ENCODE data around the gene SLC44A2. TPM values are rescaled to one million over a fixed set of nuclear protein-coding genes. Genes with fewer than 3 reads are reported as not detected.
A peak's percentile ranks its signal among the peaks of the same experiment; 100 is the strongest.

SLC44A2 gene
- polyA plus RNA-seq, 1 donor from 2014 or later = 332 TPM

GRCh38 chr19:10634963-10635362 is 9.6 kb downstream of the SLC44A2 start:
- H3K4me1 Mint-ChIP-seq = peaks cover 5 to 12% (median 11%) of the 10 kb centered on the region in 3 donors
- peak overlapping the region in 2 of 3 donors; percentile 4 to 45 for H3K27ac Mint-ChIP-seq
- H3K9me3 Mint-ChIP-seq = no peaks in the 10 kb centered on the region
- H3K4me3 Mint-ChIP-seq = peak overlapping the region in 1 of 4 donors; percentile 2
- no peaks in the 10 kb centered on the region for H3K36me3 Mint-ChIP-seq
- no peaks in the 10 kb centered on the region for H3K27me3 Mint-ChIP-seq

DNA sequence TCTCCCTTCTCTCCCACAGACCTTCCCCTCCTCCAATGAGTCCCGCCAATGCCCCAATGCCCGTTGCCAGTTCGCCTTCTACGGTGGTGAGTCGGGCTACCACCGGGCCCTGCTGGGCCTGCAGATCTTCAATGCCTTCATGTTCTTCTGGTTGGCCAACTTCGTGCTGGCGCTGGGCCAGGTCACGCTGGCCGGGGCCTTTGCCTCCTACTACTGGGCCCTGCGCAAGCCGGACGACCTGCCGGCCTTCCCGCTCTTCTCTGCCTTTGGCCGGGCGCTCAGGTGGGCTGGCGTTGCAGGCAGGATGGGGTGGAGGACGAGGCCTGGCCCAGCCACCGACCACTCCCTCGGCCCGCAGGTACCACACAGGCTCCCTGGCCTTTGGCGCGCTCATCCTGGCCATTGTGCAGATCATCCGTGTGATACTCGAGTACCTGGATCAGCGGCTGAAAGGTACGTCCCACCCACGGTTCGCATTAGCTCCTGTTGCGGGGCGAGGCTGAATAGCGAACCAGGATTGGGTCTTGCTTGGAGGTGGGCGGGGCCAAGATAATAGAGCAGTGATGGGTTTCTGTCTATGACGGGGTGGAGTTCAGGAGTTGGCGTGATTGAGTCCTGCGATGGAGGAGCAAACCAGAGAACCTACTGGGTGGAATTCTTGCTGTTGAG is 11.1 kb downstream of the SLC44A2 start:
- Mint-ChIP-seq H3K27ac (no peak overlapping the region), H3K4me1 (peaks cover 5 to 12% (median 12%) of the 10 kb centered on the region in 3 donors), H3K36me3 (no peaks in the 10 kb centered on the region), H3K4me3 (peak overlapping the region in 1 of 4 donors; percentile 17), H3K27me3 (no peaks in the 10 kb centered on the region), H3K9me3 (no peaks in the 10 kb centered on the region)

DNA sequence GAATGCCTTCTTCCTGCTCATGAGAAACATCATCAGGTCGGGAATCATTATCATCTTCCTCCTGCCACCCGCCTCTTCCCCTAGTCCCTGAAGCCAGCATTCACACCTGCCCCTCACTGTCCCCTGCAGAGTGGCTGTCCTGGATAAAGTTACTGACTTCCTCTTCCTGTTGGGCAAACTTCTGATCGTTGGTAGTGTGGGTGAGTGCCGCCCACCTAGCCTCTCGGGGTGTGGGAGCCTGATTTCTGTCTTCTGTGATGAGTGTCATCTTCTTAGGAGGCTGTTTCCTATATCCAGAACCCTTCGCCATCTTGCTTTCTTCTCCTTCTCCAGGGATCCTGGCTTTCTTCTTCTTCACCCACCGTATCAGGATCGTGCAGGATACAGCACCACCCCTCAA is 12.5 kb downstream of the SLC44A2 start:
- H3K4me3 Mint-ChIP-seq = peak overlapping the region in 1 of 4 donors; percentile 33
- H3K9me3 Mint-ChIP-seq = no peaks in the 10 kb centered on the region
- peaks cover 5 to 12% (median 12%) of the 10 kb centered on the region in 3 donors for H3K4me1 Mint-ChIP-seq
- H3K36me3 Mint-ChIP-seq = no peaks in the 10 kb centered on the region
- H3K27ac Mint-ChIP-seq = peak overlapping the region; percentile 74 to 80 (median 76)
- no peaks in the 10 kb centered on the region for H3K27me3 Mint-ChIP-seq

DNA sequence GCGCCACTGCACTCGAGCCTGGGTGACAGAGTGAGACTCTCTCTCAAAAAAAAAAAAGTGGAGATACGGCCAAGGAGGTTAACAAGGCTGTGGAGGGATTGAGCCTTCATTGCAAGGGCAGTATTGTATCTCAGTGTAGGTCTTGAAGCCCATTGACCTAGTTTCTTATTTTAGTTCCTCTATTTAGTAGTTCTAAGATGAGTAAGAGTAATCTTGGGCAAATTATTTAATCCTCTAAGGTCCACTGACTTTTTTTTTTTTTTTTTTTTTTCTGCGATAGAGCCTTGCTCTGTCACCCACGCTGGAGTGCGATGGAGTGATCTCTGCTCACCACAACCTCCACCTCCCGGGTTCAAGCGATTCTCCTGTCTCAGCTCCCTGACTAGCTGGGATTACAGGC is 14.5 kb downstream of the SLC44A2 start:
- Mint-ChIP-seq H3K27ac (peak overlapping the region; percentile 60 to 98 (median 87)), H3K9me3 (no peaks in the 10 kb centered on the region), H3K27me3 (no peaks in the 10 kb centered on the region), H3K36me3 (no peaks in the 10 kb centered on the region), H3K4me1 (peaks cover 14 to 17% (median 15%) of the 10 kb centered on the region in 3 donors), H3K4me3 (peak overlapping the region in 3 of 4 donors; percentile 30 to 90 (median 73))

DNA sequence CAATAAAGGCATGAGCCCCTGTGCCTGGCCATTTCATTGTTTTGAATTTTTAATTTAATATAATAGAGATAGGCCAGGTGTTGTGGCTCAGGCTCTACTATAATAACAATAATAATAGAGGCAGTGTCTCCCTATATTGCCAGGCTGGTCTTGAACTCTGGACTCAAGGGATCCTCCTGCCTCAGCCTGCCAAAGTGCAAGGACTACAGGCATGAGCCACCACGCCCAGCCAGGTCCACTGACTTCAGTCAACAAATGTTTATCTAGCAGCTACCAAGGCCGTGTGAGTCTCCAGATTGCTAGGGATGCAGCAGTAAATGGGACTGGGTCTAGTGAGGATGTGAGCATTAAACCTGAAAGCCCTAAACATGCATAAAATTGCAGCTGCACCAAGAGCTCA is 15.0 kb downstream of the SLC44A2 start:
- peak overlapping the region; percentile 60 to 98 (median 71) for H3K27ac Mint-ChIP-seq
- H3K4me1 Mint-ChIP-seq = peaks cover 14 to 17% (median 15%) of the 10 kb centered on the region in 3 donors
- no peaks in the 10 kb centered on the region for H3K27me3 Mint-ChIP-seq
- no peaks in the 10 kb centered on the region for H3K9me3 Mint-ChIP-seq
- no peak overlapping the region for H3K4me3 Mint-ChIP-seq
- no peaks in the 10 kb centered on the region for H3K36me3 Mint-ChIP-seq

- Mint-ChIP-seq H3K4me1 (peaks cover 14 to 17% (median 14%) of the 10 kb centered on the region in 3 donors), H3K27ac (peak overlapping the region in 1 of 3 donors; percentile 85), H3K4me3 (no peak overlapping the region), H3K27me3 (no peaks in the 10 kb centered on the region), H3K36me3 (no peaks in the 10 kb centered on the region), H3K9me3 (no peaks in the 10 kb centered on the region)
These were observed 15.9 kb downstream of the SLC44A2 start for GRCh38 chr19:10641248-10641647.

DNA sequence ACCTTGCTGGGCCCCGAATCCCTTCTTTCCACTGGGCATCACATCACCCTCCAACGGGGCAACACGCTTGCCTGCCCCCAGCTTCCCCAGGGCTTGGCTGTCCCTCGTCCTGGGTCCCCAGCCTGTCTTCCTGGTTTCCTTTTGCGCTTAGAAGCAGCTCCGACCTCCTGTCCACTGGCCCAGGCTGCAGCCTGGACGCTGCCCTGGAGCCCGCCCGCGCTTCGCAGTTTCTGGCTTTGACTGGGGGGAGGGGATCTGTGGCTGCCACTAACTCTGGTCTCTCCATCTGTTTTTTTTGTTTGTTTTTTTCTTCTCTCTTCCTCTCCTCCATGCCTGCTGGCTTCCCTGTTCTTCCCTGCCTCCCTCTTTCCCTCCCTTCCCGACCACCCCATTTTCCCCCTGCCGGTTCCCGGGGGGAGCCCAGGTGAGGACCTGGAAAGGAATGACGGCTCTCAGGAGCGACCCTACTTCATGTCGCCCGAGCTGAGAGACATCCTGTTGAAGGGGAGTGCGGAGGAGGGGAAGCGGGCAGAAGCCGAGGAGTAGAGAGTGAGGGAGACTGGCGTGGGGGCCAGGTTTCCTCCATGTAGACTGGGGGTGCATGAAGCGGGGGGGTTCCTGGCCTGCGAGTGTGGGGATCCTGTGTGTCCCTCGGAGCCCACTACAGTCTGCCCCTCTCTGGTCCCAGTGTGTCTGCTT is 17.3 kb downstream of the SLC44A2 start:
- Mint-ChIP-seq H3K4me1 (peaks cover 14 to 17% (median 14%) of the 10 kb centered on the region in 3 donors), H3K9me3 (no peaks in the 10 kb centered on the region), H3K27me3 (no peaks in the 10 kb centered on the region), H3K4me3 (no peak overlapping the region), H3K27ac (peak overlapping the region in 2 of 3 donors; percentile 71 to 76), H3K36me3 (no peaks in the 10 kb centered on the region)

GRCh38 chr19:10643172-10643967 is 18.0 kb downstream of the SLC44A2 start:
- Mint-ChIP-seq H3K36me3 (no peaks in the 10 kb centered on the region), H3K27me3 (no peaks in the 10 kb centered on the region), H3K4me3 (peak overlapping the region in 2 of 4 donors; percentile 26 to 63), H3K4me1 (peaks cover 11 to 15% (median 13%) of the 10 kb centered on the region in 3 donors), H3K9me3 (no peaks in the 10 kb centered on the region), H3K27ac (peak overlapping the region; percentile 71 to 76 (median 71))

GRCh38 chr19:10643968-10644259 is 18.6 kb downstream of the SLC44A2 start:
- H3K27ac Mint-ChIP-seq = peak overlapping the region in 2 of 3 donors; percentile 71 to 76
- H3K9me3 Mint-ChIP-seq = no peaks in the 10 kb centered on the region
- H3K4me3 Mint-ChIP-seq = peak overlapping the region in 2 of 4 donors; percentile 26 to 63
- H3K27me3 Mint-ChIP-seq = no peaks in the 10 kb centered on the region
- no peaks in the 10 kb centered on the region for H3K36me3 Mint-ChIP-seq
- peaks cover 11 to 17% (median 14%) of the 10 kb centered on the region in 3 donors for H3K4me1 Mint-ChIP-seq

- peak overlapping the region; percentile 63 to 76 (median 71) for H3K27ac Mint-ChIP-seq
- H3K36me3 Mint-ChIP-seq = no peaks in the 10 kb centered on the region
- peak overlapping the region in 2 of 4 donors; percentile 26 to 37 for H3K4me3 Mint-ChIP-seq
- no peaks in the 10 kb centered on the region for H3K9me3 Mint-ChIP-seq
- H3K27me3 Mint-ChIP-seq = no peaks in the 10 kb centered on the region
- peaks cover 11 to 13% (median 11%) of the 10 kb centered on the region in 3 donors for H3K4me1 Mint-ChIP-seq
These were observed 19.1 kb downstream of the SLC44A2 start for GRCh38 chr19:10644260-10645007.

DNA sequence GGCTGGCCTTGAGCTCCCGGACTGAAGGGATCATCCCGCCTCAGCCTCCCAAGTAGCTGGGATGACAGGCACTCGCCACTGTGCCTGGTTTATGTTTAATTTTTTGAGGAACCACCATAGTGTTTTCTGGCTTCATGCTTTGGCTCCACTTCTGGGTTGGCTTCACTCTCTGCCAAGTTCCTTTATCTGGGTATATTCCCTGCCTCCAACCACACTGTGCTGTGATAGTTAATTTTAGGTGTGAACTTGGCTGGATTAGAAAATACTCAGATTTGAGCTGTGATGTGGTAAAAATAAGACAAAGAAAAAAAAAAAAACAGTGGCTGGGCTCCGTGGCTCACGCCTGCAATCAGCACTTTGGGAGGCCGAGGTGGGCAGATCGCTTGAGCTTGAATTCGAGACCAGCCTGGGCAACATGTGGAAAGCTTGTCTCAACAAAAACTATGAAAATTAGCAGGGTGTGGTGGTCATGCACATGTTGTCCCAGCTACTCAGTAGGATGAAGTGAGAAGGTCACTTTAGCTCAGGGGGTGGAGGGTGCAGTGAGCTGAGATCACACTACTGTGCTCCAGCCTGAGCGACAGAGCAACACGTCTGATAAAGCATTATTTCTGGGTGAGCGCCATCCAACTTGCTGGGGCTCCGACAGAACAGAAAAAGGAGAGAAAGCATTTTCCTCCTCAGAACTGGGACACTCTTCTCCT is 21.3 kb downstream of the SLC44A2 start:
- no peaks in the 10 kb centered on the region for H3K9me3 Mint-ChIP-seq
- H3K4me3 Mint-ChIP-seq = peak overlapping the region in 1 of 4 donors; percentile 38
- no peaks in the 10 kb centered on the region for H3K36me3 Mint-ChIP-seq
- no peaks in the 10 kb centered on the region for H3K27me3 Mint-ChIP-seq
- peak overlapping the region in 2 of 3 donors; percentile 27 to 39 for H3K27ac Mint-ChIP-seq
- H3K4me1 Mint-ChIP-seq = peaks cover 5 to 11% (median 11%) of the 10 kb centered on the region in 3 donors

GRCh38 chr19:10648360-10648759 is 23.0 kb downstream of the SLC44A2 start:
- Mint-ChIP-seq H3K36me3 (peaks cover 1% of the 10 kb centered on the region), H3K27me3 (no peaks in the 10 kb centered on the region), H3K27ac (peak overlapping the region in 1 of 3 donors; percentile 5), H3K9me3 (no peaks in the 10 kb centered on the region), H3K4me1 (peaks cover 11 to 21% (median 18%) of the 10 kb centered on the region in 3 donors), H3K4me3 (peak overlapping the region in 1 of 4 donors; percentile 55)

- peak overlapping the region; percentile 77 to 99 (median 97) for H3K27ac Mint-ChIP-seq
- peak overlapping the region; percentile 17 to 98 (median 72) for H3K4me3 Mint-ChIP-seq
- peaks cover 28 to 30% (median 30%) of the 10 kb centered on the region in 3 donors for H3K4me1 Mint-ChIP-seq
- no peaks in the 10 kb centered on the region for H3K9me3 Mint-ChIP-seq
- peaks cover 2% of the 10 kb centered on the region for H3K27me3 Mint-ChIP-seq
- peaks cover 3% of the 10 kb centered on the region for H3K36me3 Mint-ChIP-seq
These were observed 26.5 kb downstream of the SLC44A2 start for GRCh38 chr19:10651851-10652250.

DNA sequence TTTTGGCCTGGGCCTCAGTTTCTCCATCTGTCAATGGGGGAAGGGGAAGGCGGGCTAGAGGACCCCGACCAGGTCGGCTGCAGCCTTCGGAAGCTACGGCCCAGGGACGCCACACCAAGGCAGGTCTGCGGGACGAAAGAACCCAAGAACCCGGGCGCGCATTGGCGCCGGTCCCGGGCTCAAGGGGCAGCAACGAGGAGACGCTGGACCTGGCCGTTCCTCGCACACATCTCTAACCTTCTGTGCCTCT is 28.1 kb downstream of the SLC44A2 start:
- Mint-ChIP-seq H3K9me3 (no peaks in the 10 kb centered on the region), H3K27me3 (peaks cover 2% of the 10 kb centered on the region), H3K4me1 (peaks cover 33 to 35% (median 34%) of the 10 kb centered on the region in 3 donors), H3K27ac (peak overlapping the region; percentile 95 to 99 (median 97)), H3K36me3 (peaks cover 6% of the 10 kb centered on the region), H3K4me3 (peak overlapping the region; percentile 85 to 98 (median 96))
